GM23338 (cell line): Measurements from ENCODE around the gene TAF7. TPM values are rescaled to one million over a fixed set of nuclear protein-coding genes. Genes with fewer than 3 reads are reported as not detected.

ENCODE experiments used
- ATAC-seq: fragments of 200-7000 bp; cut with Tn5 transposase; 3 replicates; pipeline ENCODE4 v1.9.1; 2020
- DNase-seq: peaks from one replicate; pipeline ENCODE4 v3.0.0-alpha.2; 2015; ENCODE audit warnings: low spot score
- H2AFZ ChIP-seq: fragments of 200-600 bp; sonication (generic); 2 replicates; pipeline ENCODE4 v1.8.0; 2016; ENCODE audit warnings: antibody characterized with exemption, mild to moderate bottlenecking, moderate library complexity
- H3F3A ChIP-seq: fragments of 200-600 bp; sonication (generic); replicated peaks from 2 replicates; pipeline ENCODE4 v1.8.0; 2017; ENCODE audit warnings: antibody characterized with exemption, mixed run types, low read depth
- H3K27ac ChIP-seq: fragments of 200-600 bp; sonication (generic); 2 replicates; pipeline ENCODE4 v1.6.1; 2016; ENCODE audit warnings: low read depth
- H3K27me3 ChIP-seq: fragments of 200-600 bp; sonication (generic); 2 replicates; pipeline ENCODE4 v1.8.0; 2016; ENCODE audit warnings: mild to moderate bottlenecking, mixed run types, moderate library complexity; ENCODE audit not compliant: insufficient read depth
- H3K36me3 ChIP-seq: fragments of 200-600 bp; sonication (generic); 2 replicates; pipeline ENCODE4 v1.8.0; 2016; ENCODE audit warnings: mild to moderate bottlenecking; ENCODE audit not compliant: insufficient read depth
- H3K4me1 ChIP-seq: fragments of 200-600 bp; sonication (generic); 2 replicates; pipeline ENCODE4 v1.8.0; 2016; ENCODE audit warnings: mild to moderate bottlenecking, moderate library complexity; ENCODE audit not compliant: insufficient read depth
- H3K4me2 ChIP-seq: fragments of 200-600 bp; sonication (generic); 2 replicates; pipeline ENCODE4 v1.7.1; 2017; ENCODE audit warnings: mixed run types
- H3K4me3 ChIP-seq: fragments of 200-600 bp; sonication (generic); 2 replicates; pipeline ENCODE4 v1.6.1; 2016; ENCODE audit warnings: mixed run types
- H3K79me2 ChIP-seq: fragments of 200-600 bp; sonication (generic); replicated peaks from 2 replicates; pipeline ENCODE4 v1.8.0; 2017; ENCODE audit warnings: mild to moderate bottlenecking; ENCODE audit not compliant: insufficient read depth
- H3K9me2 ChIP-seq: fragments of 200-600 bp; sonication (generic); 2 replicates; pipeline ENCODE4 v1.8.0; 2017; ENCODE audit not compliant: insufficient read depth
- H4K20me1 ChIP-seq: fragments of 200-600 bp; sonication (generic); replicated peaks from 2 replicates; pipeline ENCODE4 v1.8.0; 2017; ENCODE audit warnings: mild to moderate bottlenecking; ENCODE audit not compliant: insufficient read depth
- H3K27ac Mint-ChIP-seq: 2 replicates; pipeline ENCODE4 v1.8.0; 2020; ENCODE audit warnings: inconsistent platforms, mild to moderate bottlenecking, moderate library complexity, mixed read lengths
- H3K27me3 Mint-ChIP-seq: 3 replicates; pipeline ENCODE4 v1.8.0; 2022; ENCODE audit warnings: low read depth, mild to moderate bottlenecking, moderate library complexity, mixed read lengths, inconsistent platforms; ENCODE audit not compliant: insufficient read depth, poor library complexity
- H3K36me3 Mint-ChIP-seq: 3 replicates; pipeline ENCODE4 v1.8.0; 2021; ENCODE audit warnings: low read depth, mild to moderate bottlenecking, inconsistent platforms, moderate library complexity, mixed read lengths
- H3K4me1 Mint-ChIP-seq: 3 replicates; pipeline ENCODE4 v1.8.0; 2020; ENCODE audit warnings: mild to moderate bottlenecking, inconsistent platforms, mixed read lengths
- H3K4me3 Mint-ChIP-seq: 3 replicates; pipeline ENCODE4 v1.8.0; 2021; ENCODE audit warnings: moderate library complexity, mild to moderate bottlenecking, inconsistent platforms, mixed read lengths
- H3K9me3 Mint-ChIP-seq: 3 replicates; pipeline ENCODE4 v1.8.0; 2020; ENCODE audit warnings: moderate library complexity, mild to moderate bottlenecking, inconsistent platforms, mixed read lengths
- CREB1 ChIP-seq: fragments of 250-450 bp; sonication (Bioruptor Pico); IDR thresholded peaks from 2 replicates; pipeline ENCODE4 v1.5.0; 2020; ENCODE audit warnings: low read depth, mild to moderate bottlenecking, moderate library complexity
- EZH2 ChIP-seq: fragments of 200-600 bp; sonication (generic); IDR thresholded peaks from one replicate; pipeline ENCODE4 v1.8.0; 2017; ENCODE audit warnings: antibody characterized with exemption, mild to moderate bottlenecking, low read depth; ENCODE audit not compliant: unreplicated experiment
- EZH2phosphoT487 ChIP-seq: fragments of 200-600 bp; sonication (generic); IDR thresholded peaks from one replicate; pipeline ENCODE4 v1.8.1; 2018; ENCODE audit warnings: antibody characterized with exemption; ENCODE audit not compliant: unreplicated experiment
- JUNB ChIP-seq: IDR thresholded peaks from one replicate; pipeline ENCODE4 v1.6.1; 2016; ENCODE audit warnings: antibody characterized with exemption; ENCODE audit not compliant: unreplicated experiment
- NANOG ChIP-seq: IDR thresholded peaks from 2 replicates; pipeline ENCODE4 v1.6.1; 2016; ENCODE audit warnings: antibody characterized with exemption, borderline replicate concordance
- POLR2AphosphoS5 ChIP-seq: IDR thresholded peaks from 2 replicates; pipeline ENCODE4 v1.6.1; 2016; ENCODE audit warnings: antibody characterized with exemption, low read depth
- REST ChIP-seq: IDR thresholded peaks from one replicate; pipeline ENCODE4 v1.6.1; 2018; ENCODE audit warnings: antibody characterized with exemption; ENCODE audit not compliant: unreplicated experiment
- STAT1 ChIP-seq: IDR thresholded peaks from one replicate; pipeline ENCODE4 v1.6.1; 2016; ENCODE audit warnings: antibody characterized with exemption; ENCODE audit not compliant: unreplicated experiment
- ZNF114 ChIP-seq: fragments of 250-450 bp; sonication (Bioruptor Pico); IDR thresholded peaks from 2 replicates; pipeline ENCODE4 v1.5.0; 2020; ENCODE audit warnings: mild to moderate bottlenecking, moderate library complexity
- ZNF331 ChIP-seq: fragments of 250-450 bp; sonication (Bioruptor Pico); IDR thresholded peaks from 2 replicates; pipeline ENCODE4 v1.5.0; 2020; ENCODE audit warnings: low read depth, mild to moderate bottlenecking, moderate library complexity
- ZNF462 ChIP-seq: fragments of 250-450 bp; sonication (Bioruptor Pico); IDR thresholded peaks from 2 replicates; pipeline ENCODE4 v1.5.0; 2020; ENCODE audit warnings: mild to moderate bottlenecking, moderate library complexity
- polyA plus RNA-seq: library from polyadenylated mRNA; unstranded; fragments of >200 nt; fragmentation: Nextera tagmentation; extraction: Ambion mirVana; gene quantifications from 2 replicates; pipeline ENCODE4 v1.2.1, GENCODE V29; 2016
- total RNA-seq: library from RNA; depleted of rRNA; stranded (reverse); fragments of >200 nt; shearing (Covaris generic); gene quantifications from 2 replicates; pipeline ENCODE4 v1.2.3, GENCODE V29; 2014
- TF ChIP-seq, protein P1 (sequence below), 2 experiments: fragments of 200-600 bp in 1 of 2; sonication (generic) in 1 of 2; conservative IDR thresholded peaks; 2 replicates each; pipeline versions ENCODE4 v1.5.1 to v1.6.1; 2016 to 2017; ENCODE audit warnings: antibody characterized with exemption in 2 of 2, low read depth in 2 of 2, mild to moderate bottlenecking in 2 of 2, moderate library complexity in 1 of 2
- TF ChIP-seq, protein P2 (sequence below): IDR thresholded peaks from 2 replicates; pipeline ENCODE4 v1.6.1; 2016; ENCODE audit warnings: antibody characterized with exemption

The TAF7 gene
- total and polyA plus RNA-seq, 2 experiments from 2014 or later, result 92.0 to 217 TPM

DNA sequence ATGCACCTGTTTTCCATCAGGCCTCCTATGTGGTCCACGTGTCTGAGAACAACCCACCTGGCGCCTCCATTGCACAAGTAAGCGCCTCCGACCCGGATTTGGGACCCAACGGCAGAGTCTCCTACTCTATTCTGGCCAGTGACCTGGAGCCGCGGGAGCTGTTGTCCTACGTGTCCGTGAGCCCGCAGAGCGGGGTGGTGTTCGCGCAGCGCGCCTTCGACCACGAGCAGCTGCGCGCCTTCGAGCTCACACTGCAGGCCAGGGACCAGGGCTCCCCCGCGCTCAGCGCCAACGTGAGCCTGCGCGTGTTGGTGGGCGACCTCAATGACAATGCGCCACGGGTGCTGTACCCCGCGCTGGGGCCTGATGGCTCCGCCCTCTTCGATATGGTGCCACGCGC is 31.0 kb upstream of the TAF7 start:
- no peaks in the 10 kb centered on the region for H4K20me1 ChIP-seq
- Mint-ChIP-seq H3K27me3 (peaks cover 9% of the 10 kb centered on the region), H3K9me3 (peaks cover 67% of the 10 kb centered on the region), H3K4me1 (peaks cover 2% of the 10 kb centered on the region; the same call in 2 of the 3 replicates), H3K27ac (no peak overlapping the region), H3K4me3 (no peak overlapping the region), H3K36me3 (peaks cover 60% of the 10 kb centered on the region)
- no peaks in the 10 kb centered on the region for H3K27me3 ChIP-seq
- no peaks in the 10 kb centered on the region for H3K4me1 ChIP-seq
- no peaks in the 10 kb centered on the region for H3K36me3 ChIP-seq
- no peak for TF ChIP-seq ZNF462
- no peak for TF ChIP-seq ZNF114
- TF ChIP-seq ZNF331 (CRISPR knock-in tag), result no peak
- TF ChIP-seq NANOG, result no peak
- TF ChIP-seq EZH2, result no peak
- TF ChIP-seq POLR2AphosphoS5, result no peak
- no peak for TF ChIP-seq EZH2phosphoT487
- TF ChIP-seq, protein P1, sequence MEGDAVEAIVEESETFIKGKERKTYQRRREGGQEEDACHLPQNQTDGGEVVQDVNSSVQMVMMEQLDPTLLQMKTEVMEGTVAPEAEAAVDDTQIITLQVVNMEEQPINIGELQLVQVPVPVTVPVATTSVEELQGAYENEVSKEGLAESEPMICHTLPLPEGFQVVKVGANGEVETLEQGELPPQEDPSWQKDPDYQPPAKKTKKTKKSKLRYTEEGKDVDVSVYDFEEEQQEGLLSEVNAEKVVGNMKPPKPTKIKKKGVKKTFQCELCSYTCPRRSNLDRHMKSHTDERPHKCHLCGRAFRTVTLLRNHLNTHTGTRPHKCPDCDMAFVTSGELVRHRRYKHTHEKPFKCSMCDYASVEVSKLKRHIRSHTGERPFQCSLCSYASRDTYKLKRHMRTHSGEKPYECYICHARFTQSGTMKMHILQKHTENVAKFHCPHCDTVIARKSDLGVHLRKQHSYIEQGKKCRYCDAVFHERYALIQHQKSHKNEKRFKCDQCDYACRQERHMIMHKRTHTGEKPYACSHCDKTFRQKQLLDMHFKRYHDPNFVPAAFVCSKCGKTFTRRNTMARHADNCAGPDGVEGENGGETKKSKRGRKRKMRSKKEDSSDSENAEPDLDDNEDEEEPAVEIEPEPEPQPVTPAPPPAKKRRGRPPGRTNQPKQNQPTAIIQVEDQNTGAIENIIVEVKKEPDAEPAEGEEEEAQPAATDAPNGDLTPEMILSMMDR (conservative IDR thresholded peaks at IDR 0.05; ENCODE audit: low read depth in 2 of 2), result no peak
- TF ChIP-seq STAT1, result no peak
- TF ChIP-seq, protein P2, sequence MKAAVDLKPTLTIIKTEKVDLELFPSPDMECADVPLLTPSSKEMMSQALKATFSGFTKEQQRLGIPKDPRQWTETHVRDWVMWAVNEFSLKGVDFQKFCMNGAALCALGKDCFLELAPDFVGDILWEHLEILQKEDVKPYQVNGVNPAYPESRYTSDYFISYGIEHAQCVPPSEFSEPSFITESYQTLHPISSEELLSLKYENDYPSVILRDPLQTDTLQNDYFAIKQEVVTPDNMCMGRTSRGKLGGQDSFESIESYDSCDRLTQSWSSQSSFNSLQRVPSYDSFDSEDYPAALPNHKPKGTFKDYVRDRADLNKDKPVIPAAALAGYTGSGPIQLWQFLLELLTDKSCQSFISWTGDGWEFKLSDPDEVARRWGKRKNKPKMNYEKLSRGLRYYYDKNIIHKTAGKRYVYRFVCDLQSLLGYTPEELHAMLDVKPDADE, result no peak
- TF ChIP-seq JUNB, result no peak
- TF ChIP-seq REST, result no peak
- TF ChIP-seq CREB1, result no peak
- 0 out of 2 replicates have a peak, but pooled peaks cover 3% of the 10 kb centered on the region for H3F3A ChIP-seq
- H3K4me3 ChIP-seq, result no peak overlapping the region
- H3K9me2 ChIP-seq, result no peaks in the 10 kb centered on the region
- H3K27ac ChIP-seq, result no peak overlapping the region
- no peak for DNase-seq
- H3K79me2 ChIP-seq, result no peaks in the 10 kb centered on the region
- ATAC-seq, result no peak
- no peak overlapping the region for H2AFZ ChIP-seq
- H3K4me2 ChIP-seq, result no peak overlapping the region
